ENCODE results near the gene NTHL1.
A peak's percentile ranks its signal among the peaks of the same experiment; 100 is the strongest.
"Not testable (repeated sequence)": the region's sequence is repeated elsewhere in the genome, so short reads cannot be mapped to it uniquely, and the experiment has no call there.

Gene NTHL1

DNA sequence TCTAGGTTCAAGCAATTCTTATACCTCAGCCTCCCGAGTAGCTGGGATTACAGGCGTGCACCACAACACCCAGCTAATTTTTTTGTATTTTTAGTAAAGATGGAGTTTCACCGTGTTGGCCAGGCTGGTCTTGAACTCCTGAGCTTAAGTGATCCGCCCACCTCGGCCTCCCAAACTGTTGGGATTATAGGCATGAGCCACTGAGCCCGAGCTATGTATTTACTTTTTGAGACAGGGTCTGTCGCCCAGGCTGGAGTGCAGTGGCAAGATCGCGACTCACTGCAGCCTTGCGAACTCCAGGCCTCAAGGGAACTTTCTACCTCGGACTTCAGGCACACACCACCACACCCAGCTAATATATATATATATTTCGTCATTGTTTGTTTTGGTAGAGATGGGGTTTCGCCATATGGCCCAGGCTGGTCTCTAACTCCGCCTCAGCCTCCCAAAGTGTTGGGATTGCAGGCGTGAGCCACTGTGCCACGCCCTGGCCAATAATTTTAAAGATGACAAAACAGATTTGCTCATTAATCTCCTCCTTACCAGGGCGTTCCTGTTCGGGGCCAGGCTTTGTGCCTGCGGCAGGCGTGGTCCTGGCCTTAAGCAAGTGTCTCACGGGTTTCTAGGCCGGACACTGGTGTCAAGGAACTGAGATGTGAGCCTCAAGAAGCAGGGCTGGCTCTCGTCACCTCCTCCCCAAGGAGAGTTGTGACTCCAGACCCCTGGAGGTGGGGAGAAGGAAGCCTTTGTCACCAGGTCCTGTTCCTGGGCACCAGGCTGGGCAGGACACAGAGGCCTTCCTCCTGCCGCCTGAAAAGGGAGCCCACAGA, 32.3 kb downstream of the NTHL1 start:
- Mint-ChIP-seq H3K4me1 (peaks cover 2 to 3% of the 10 kb centered on the region in 2 donors), H3K27ac (no peak overlapping the region), H3K4me3 (no peak overlapping the region), H3K36me3 (peaks cover 3 to 5% of the 10 kb centered on the region in 2 donors), H3K9me3 (no peaks in the 10 kb centered on the region), H3K27me3 (peaks cover 10 to 17% of the 10 kb centered on the region in 2 donors)
- DNase-seq (no peak), ATAC-seq (replicated peaks) (no peak)

DNA sequence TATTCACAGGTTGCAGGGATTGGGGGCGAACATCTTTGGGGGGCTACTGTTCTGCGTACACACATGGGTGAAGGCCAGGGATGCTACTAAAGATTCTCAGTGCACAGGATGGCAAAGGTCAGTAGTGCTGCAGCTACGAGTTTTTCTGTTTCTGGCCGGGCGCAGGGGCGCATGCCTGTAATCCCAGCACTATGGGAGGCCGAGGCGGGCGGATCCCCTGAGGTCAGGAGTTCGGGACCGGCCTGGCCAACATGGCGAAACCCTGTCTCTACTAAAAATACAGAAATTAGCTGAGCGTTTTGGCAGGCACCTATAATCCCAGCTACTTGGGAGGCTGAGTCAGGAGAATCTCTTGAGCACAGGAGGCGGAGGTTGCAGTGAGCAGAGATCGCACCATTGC, 34.1 kb downstream of the NTHL1 start:
- no peaks in the 10 kb centered on the region for H3K9me3 Mint-ChIP-seq
- H3K4me1 Mint-ChIP-seq = peaks cover 6 to 11% of the 10 kb centered on the region in 2 donors
- H3K27me3 Mint-ChIP-seq = peaks cover 5 to 7% of the 10 kb centered on the region in 2 donors
- no peak overlapping the region for H3K4me3 Mint-ChIP-seq
- no peak for DNase-seq
- peaks cover 3 to 8% of the 10 kb centered on the region in 2 donors for H3K36me3 Mint-ChIP-seq
- no peak overlapping the region for H3K27ac Mint-ChIP-seq
- ATAC-seq (replicated peaks) = no peak

DNA sequence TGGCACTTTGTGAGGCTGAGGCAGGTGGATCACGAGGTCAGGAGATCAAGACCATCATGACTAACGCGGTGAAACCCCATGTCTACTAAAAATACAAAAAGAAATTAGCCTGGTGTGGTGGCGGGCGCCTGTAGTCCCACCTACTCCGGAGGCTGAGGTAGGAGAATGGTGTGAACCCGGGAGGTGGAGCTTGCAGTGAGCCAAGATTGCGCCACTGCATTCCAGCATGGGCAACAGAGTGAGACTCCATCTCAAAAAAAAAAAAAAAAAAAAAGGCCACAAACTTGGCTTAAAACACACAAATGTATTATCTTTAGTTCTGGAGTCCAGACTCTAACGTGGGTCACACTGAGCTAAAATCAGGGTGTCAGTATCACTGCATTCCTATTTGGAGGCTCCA, 35.9 kb downstream of the NTHL1 start:
- Mint-ChIP-seq H3K36me3 (peaks cover 8 to 24% of the 10 kb centered on the region in 2 donors), H3K4me1 (peaks cover 22 to 29% of the 10 kb centered on the region in 2 donors)
- not testable (repeated sequence) for ATAC-seq (replicated peaks); H3K4me3 Mint-ChIP-seq; H3K27ac Mint-ChIP-seq; DNase-seq; H3K27me3 Mint-ChIP-seq; H3K9me3 Mint-ChIP-seq

DNA sequence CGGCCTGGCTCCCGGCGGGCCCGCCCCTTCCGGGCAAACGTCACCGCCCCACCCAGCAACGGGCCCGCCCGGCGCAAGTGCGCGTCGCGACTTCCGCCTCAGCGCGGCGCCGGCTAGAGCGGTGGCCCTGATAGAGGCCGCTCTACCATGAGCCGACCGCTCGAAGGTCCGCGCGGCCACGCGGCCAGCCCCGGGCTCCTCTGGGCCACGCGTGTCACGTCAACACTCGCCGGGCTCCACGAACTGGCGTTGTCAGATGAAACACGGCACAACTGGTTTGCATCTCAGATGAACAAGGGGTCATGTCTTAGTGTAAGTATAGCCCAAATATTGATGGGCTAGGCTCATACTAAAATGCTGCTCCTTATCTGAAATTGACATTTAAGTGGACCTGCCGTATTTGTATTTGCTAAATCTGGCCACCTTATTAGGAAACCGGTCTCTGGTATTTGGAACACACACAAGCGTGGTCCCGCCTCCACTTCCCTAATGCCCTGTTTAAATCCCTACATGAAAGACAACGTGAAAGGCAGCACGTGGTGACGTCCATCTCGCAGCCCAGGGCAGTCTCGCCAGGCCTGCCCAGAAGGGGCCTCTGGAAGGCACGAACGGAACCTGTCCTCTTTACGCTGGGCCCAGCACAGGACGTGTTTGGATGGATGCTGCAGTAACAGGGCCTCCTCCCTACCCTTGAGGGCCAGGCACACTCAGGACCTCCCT, 37.7 kb downstream of the NTHL1 start, which contains the start of gene ZNF598:
ZNF598 (minus strand) TSS at position 31 of the 720 bp plus-strand sequence.
- ATAC-seq (replicated peaks) (peak; percentile 96 to 97), DNase-seq (peak; percentile 69)
- peaks cover 21 to 40% of the 10 kb centered on the region in 2 donors for H3K36me3 Mint-ChIP-seq

DNA sequence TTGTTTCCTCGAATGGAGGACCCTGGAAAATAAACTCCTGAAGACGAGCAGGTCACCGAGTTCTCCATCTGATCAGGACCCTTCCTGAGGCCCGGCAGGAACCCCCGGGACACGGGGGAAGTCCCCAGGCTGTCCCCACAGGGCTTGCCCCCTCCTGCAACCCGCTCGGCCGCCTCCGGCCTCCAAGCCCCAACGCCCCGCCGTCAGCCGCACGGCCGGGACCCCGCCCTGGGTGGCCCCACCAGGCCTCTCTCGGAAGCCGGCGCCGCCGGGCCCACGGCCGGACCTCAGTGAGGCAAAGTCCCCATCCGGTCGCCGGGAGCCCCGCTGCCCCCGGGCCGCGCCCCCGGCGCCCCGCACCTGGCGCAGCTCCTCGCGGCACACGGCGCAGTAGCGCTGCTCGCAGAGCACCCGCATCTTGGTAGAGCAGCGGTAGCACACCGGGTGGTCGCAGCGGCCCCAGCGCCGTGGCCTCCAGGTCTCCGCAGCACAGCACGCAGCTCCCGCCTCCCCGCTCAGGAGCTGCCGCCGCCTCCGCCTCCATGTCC, 38.4 kb downstream of the NTHL1 start:
- H3K27ac Mint-ChIP-seq = peak overlapping the region; percentile 82
- peak overlapping the region; percentile 93 for H3K4me3 Mint-ChIP-seq
- no peak for DNase-seq
- peaks cover 23 to 41% of the 10 kb centered on the region in 2 donors for H3K36me3 Mint-ChIP-seq
- no peaks in the 10 kb centered on the region for H3K9me3 Mint-ChIP-seq
- H3K4me1 Mint-ChIP-seq = peaks cover 38 to 54% of the 10 kb centered on the region in 2 donors
- peak; percentile 41 to 49 for ATAC-seq (replicated peaks)
- no peaks in the 10 kb centered on the region for H3K27me3 Mint-ChIP-seq

More for the DNA sequence above, 37.7 kb downstream of the NTHL1 start, which contains the start of gene ZNF598:
- Mint-ChIP-seq H3K27me3 (no peaks in the 10 kb centered on the region), H3K9me3 (no peaks in the 10 kb centered on the region), H3K27ac (peak within 1 kb of the TSS; percentile 96), H3K4me1 (peaks cover 36 to 47% of the 10 kb centered on the region in 2 donors), H3K4me3 (peak within 1 kb of the TSS; percentile 93)

DNA sequence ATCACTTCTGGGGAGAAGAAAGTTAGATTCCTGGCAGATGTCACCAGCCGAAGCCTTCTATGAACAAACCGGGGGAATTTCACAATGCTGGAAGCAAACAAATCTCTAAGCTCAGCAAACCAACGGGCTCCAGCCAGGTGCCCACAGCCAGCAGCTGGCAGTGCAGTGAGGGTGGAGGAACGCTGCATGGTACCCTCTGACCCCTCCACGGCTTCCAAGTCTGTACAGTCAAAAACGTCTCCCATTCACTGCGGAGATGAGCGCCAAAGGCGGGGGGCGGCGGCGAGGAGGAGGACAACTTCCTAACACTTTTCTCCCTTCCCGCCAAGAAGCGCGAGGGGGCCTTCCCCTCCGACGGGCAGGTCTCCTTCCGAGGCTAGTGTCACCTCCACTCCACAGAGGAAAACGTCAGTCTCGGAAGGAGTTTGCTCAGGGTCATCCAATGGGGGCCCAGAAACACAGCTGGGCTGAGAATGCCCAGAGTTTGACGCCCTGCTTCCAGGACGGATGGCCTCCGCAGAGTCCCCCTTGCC, 38.9 kb downstream of the NTHL1 start:
- Mint-ChIP-seq H3K27me3 (no peaks in the 10 kb centered on the region), H3K27ac (peak overlapping the region; percentile 82), H3K9me3 (no peaks in the 10 kb centered on the region), H3K4me3 (peak overlapping the region; percentile 93), H3K36me3 (peaks cover 23 to 41% of the 10 kb centered on the region in 2 donors), H3K4me1 (peaks cover 38 to 58% of the 10 kb centered on the region in 2 donors)
- DNase-seq (no peak), ATAC-seq (replicated peaks) (peak in 1 of 2 donors; percentile 7)

DNA sequence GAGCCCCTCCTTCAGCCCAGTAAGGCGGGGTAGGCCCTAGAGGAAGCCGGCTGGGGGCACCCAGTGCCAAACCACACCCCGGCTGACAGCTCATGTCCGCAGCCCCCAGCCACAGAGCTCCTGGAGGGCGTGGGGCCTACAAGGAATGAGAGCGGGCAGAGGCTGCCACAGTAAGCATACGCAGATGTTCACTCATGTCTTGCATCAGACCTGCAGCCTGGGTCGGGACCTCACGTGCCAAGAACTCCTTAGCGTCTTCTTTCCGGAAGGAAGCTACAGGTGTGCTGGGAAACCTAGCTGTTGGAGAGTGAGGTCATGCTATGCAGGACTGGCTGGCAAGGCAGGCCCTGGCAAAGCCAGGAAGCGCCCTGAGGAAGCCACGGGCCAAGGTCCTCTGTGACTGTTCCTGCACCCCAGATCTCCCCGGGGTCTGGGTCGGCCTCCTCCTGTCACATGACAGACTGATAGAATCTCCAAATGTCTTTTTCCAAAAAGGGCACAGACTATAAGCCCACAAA, 39.6 kb downstream of the NTHL1 start:
- peaks cover 38 to 58% of the 10 kb centered on the region in 2 donors for H3K4me1 Mint-ChIP-seq
- DNase-seq = no peak
- peaks cover 23 to 41% of the 10 kb centered on the region in 2 donors for H3K36me3 Mint-ChIP-seq
- no peak for ATAC-seq (replicated peaks)
- peak overlapping the region; percentile 62 for H3K27ac Mint-ChIP-seq
- H3K4me3 Mint-ChIP-seq = peak overlapping the region; percentile 93
- no peaks in the 10 kb centered on the region for H3K9me3 Mint-ChIP-seq
- no peaks in the 10 kb centered on the region for H3K27me3 Mint-ChIP-seq

DNA sequence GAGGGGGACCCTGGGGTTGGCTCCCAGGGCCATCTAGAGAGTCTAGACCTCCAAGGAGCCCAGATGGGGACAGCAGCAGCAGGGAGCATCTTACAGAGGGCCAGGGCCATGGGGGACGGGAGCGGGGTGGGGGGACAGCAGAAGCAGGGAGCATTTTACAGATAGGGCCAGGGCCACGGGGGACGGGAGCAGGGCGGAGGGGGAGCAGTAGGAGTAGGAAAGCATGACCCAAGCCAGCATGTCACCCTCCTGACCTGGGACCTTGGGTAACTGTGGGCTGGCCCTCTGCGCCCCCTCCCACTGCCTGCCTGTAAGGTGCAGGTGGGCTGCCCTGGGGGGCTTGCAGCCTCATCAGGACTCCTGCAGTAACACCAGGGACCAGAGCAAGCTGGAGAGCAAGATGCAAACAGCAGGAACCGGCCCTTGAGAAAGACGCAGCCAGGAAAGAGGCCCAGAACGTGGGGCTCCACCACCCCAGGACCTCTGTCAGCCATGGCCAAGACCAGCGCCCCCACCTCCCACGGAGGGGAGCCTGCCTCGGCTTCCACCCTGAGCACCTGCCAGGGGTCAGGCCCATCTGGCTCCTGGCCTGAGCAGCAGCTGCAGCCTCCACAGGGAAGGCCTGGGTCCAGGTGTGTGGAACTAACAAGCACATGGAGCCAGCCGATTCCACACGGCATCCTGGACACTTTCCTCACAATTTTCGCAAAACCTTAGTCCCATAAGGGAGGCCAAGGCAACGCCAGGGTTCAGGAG, 40.4 kb downstream of the NTHL1 start:
- no peak for ATAC-seq (replicated peaks)
- H3K4me3 Mint-ChIP-seq = peak overlapping the region; percentile 93
- no peaks in the 10 kb centered on the region for H3K27me3 Mint-ChIP-seq
- no peak for DNase-seq
- H3K4me1 Mint-ChIP-seq = peaks cover 38 to 58% of the 10 kb centered on the region in 2 donors
- no peaks in the 10 kb centered on the region for H3K9me3 Mint-ChIP-seq
- H3K36me3 Mint-ChIP-seq = peaks cover 26 to 45% of the 10 kb centered on the region in 2 donors
- peak overlapping the region; percentile 51 for H3K27ac Mint-ChIP-seq

DNA sequence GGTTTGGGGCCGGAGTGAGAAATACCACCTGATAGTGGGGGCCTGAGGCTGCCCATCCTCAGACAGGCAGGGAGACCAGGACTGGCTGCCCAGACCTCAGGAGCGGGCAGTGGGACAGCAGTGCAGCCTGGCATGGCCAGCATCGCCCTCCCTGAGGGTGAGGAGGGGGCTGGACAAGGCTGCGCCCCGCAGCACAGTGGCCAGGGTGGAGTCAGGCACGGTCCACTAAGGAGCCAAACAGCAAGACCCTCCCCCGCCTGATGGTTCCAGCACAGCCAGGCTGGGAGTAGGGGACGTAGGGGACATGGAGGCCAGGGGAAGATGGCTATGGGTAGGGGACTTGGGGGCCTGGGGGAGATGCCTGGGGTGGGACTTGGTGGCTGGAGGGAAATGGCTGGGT, 41.3 kb downstream of the NTHL1 start:
- DNase-seq (no peak), ATAC-seq (replicated peaks) (no peak)
- Mint-ChIP-seq H3K4me1 (peaks cover 38 to 58% of the 10 kb centered on the region in 2 donors), H3K27ac (peak overlapping the region; percentile 25), H3K4me3 (peak overlapping the region; percentile 48 to 74), H3K27me3 (no peaks in the 10 kb centered on the region), H3K9me3 (no peaks in the 10 kb centered on the region), H3K36me3 (peaks cover 28 to 46% of the 10 kb centered on the region in 2 donors)

DNA sequence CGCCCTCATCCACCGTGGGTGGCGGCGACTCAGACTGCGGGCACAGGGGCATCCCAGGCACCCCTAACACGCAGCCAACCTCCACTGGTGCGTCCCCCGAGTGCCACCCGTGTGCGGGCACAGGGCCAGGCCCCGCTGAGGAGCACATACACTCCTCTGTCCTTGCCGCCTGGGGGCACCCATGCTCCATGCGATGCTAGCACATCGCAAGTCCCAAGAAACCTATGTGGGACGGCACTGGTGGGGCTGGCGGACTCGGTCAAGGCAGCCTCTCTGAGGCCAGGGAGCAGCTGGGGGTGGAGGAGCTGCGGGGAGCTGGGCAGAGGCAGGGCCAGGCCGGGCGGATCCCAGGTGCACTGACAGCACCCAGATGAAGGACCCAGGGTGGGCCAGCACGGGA, 42.0 kb downstream of the NTHL1 start:
- ATAC-seq (replicated peaks) = no peak
- Mint-ChIP-seq H3K4me1 (peaks cover 38 to 58% of the 10 kb centered on the region in 2 donors), H3K4me3 (peak overlapping the region; percentile 53 to 74)

DNA sequence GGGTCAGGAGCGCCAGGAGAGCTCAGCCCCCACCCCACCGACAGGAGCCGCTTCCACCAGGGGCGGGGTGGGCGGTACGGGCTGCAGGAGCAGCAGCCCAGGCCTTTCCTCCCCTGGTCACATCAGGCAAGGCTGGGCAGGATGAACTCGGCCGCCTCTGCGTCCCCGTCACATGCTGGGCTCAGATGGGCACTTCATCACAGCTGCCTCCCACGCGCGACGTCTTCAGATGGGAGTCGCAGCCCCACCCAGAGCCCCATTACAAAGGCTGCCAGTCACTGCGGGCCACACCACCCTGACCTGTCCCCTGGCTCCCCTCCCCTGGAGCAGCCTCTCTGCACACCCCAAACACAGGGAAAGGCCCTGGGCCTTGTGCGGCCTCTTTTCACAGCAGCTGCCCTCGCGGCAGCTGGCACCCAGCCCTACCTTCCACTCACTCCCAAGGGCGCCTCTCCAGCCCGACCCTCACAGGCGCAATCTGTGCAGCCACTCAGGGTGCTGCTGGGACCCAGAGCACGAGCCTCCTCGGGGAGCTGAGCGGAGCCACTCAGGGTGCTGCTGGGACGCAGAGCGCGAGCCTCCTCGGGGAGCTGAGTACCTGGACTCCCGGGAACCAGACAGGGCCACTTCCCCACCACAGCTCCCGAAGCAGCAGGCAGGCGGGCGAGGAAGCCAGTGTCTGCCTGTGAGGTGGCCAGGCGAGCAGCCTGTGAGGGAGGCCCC, 42.7 kb downstream of the NTHL1 start:
- H3K36me3 Mint-ChIP-seq = peaks cover 37 to 50% of the 10 kb centered on the region in 2 donors
- H3K27ac Mint-ChIP-seq = peak overlapping the region; percentile 71
- H3K4me1 Mint-ChIP-seq = peaks cover 35 to 52% of the 10 kb centered on the region in 2 donors
- H3K27me3 Mint-ChIP-seq = no peaks in the 10 kb centered on the region
- ATAC-seq (replicated peaks) (no peak), DNase-seq (no peak)
- H3K4me3 Mint-ChIP-seq = peak overlapping the region in 1 of 2 donors; percentile 65
- H3K9me3 Mint-ChIP-seq = no peaks in the 10 kb centered on the region

More for the DNA sequence above, 42.0 kb downstream of the NTHL1 start:
- Mint-ChIP-seq H3K27me3 (no peaks in the 10 kb centered on the region), H3K9me3 (no peaks in the 10 kb centered on the region), H3K27ac (peak overlapping the region; percentile 25), H3K36me3 (peaks cover 33 to 50% of the 10 kb centered on the region in 2 donors)
- no peak for DNase-seq

DNA sequence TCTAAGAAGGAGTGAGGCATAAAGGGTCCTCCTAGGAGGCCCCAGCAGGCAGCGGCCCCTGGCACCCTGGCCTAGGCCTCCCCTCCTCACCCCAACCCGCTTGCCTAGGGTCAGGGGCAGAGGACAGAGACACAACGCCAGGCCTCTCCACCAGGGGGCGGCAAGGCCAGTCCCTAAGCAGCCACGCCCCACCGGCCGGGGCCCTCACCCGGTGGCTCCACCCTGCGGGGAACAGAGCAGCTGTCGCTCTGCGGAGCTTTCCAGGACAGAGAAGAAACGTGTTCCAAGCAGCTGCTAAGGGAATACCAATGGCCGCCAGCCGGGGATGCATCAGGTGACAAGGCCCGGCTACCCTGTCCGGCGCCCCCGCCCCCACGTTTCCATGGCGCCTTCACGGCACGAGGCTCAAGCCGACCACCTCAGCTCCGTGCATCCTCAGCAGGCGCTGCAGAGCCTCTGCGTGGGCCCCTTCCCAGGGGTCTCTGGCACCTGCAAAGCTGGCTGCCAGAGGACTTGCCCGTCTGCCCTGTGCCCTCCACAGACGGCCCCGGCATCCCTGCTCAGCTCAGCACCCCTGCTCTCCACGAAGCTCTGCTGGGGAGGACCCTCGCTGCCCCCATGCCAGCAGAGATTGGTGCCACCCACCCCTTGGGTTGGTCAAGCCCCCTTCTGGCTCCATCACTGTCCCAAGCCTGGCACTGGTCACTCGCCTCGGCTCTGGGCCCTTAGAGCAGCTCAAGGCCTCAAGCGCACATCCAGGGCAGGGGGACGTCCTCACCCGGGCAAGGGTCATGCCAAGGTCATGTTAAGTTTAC, 43.6 kb downstream of the NTHL1 start:
- peak overlapping the region; percentile 21 to 49 for H3K4me3 Mint-ChIP-seq
- H3K27ac Mint-ChIP-seq = peak overlapping the region; percentile 65
- ATAC-seq (replicated peaks) = peak; percentile 95 to 97
- no peaks in the 10 kb centered on the region for H3K9me3 Mint-ChIP-seq
- peaks cover 35 to 52% of the 10 kb centered on the region in 2 donors for H3K4me1 Mint-ChIP-seq
- no peaks in the 10 kb centered on the region for H3K27me3 Mint-ChIP-seq
- DNase-seq = peak; percentile 80
- H3K36me3 Mint-ChIP-seq = peaks cover 39 to 54% of the 10 kb centered on the region in 2 donors
